Upper lobe of left lung (tissue), 4 donors: ENCODE measurements around the gene LPGAT1.

Experiments used
- CTCF ChIP-seq, 6 experiments: fragments of 450-650 bp in 4 of 6; fragments of 200-600 bp in 2 of 6; sonication (generic) in 2 of 6; IDR thresholded peaks; one replicate each; pipeline ENCODE4 v1.5.1; 2016 to 2019; ENCODE audit warnings: antibody characterized with exemption in 6 of 6
- POLR2A ChIP-seq, 4 donors: fragments of 450-650 bp; IDR thresholded peaks; one replicate each; pipeline ENCODE4 v1.5.1; 2016 to 2017; ENCODE audit warnings: antibody characterized with exemption in 4 of 4, mild to moderate bottlenecking in 2 of 4
- POLR2AphosphoS5 ChIP-seq, 2 donors: sonication (generic); formaldehyde crosslinking; IDR thresholded peaks; one replicate each; pipeline ENCODE4 v1.5.1; 2017; ENCODE audit warnings: antibody characterized with exemption in 2 of 2

GRCh38 chr1:211797994-211798393 is 32.6 kb downstream of the LPGAT1 start:
- TF ChIP-seq CTCF (IDR thresholded peaks at IDR 0.05) (no peak), POLR2A (IDR thresholded peaks at IDR 0.05) (no peak), POLR2AphosphoS5 (IDR thresholded peaks at IDR 0.05) (no peak)
